ENCODE results near the gene WWP2. TPM values are rescaled to one million over a fixed set of nuclear protein-coding genes. Genes with fewer than 3 reads are reported as not detected.
"Not testable (repeated sequence)": the region's sequence is repeated elsewhere in the genome, so short reads cannot be mapped to it uniquely, and the experiment has no call there.

Gene WWP2
- total RNA-seq, 1 donor from 2014 or later: 36.4 TPM

- no peak for DNase-seq (ENCODE audit: extremely low read depth, low read depth, low spot score)
Measured at GRCh38 chr16:69745232-69745612, 16.9 kb upstream of the WWP2 start.

GRCh38 chr16:69745959-69746358 is 16.2 kb upstream of the WWP2 start:
- DNase-seq (ENCODE audit: extremely low read depth, low read depth, low spot score): no peak

- no peak for DNase-seq (ENCODE audit: extremely low read depth, low read depth, low spot score)
Measured at GRCh38 chr16:69747115-69747514, 15.0 kb upstream of the WWP2 start.

- DNase-seq (ENCODE audit: extremely low read depth, low read depth, low spot score): no peak
Measured at GRCh38 chr16:69748694-69749345, 13.3 kb upstream of the WWP2 start.

GRCh38 chr16:69754143-69754468 is 8.0 kb upstream of the WWP2 start:
- DNase-seq (ENCODE audit: extremely low read depth, low read depth, low spot score): no peak

- DNase-seq (ENCODE audit: extremely low read depth, low read depth, low spot score): peak; percentile 79
Measured at GRCh38 chr16:69754469-69755310, 7.4 kb upstream of the WWP2 start, which contains the start of gene NOB1. Gene NOB1 (minus strand): TSS chr16:69754926. CDS start chr16:69754910, 16 bp downstream.

- no peak for DNase-seq (ENCODE audit: extremely low read depth, low read depth, low spot score)
Measured at GRCh38 chr16:69756705-69757104, 5.4 kb upstream of the WWP2 start.

- DNase-seq (ENCODE audit: extremely low read depth, low read depth, low spot score): not testable (repeated sequence)
Measured at GRCh38 chr16:69757375-69757774, 4.8 kb upstream of the WWP2 start.

- DNase-seq (ENCODE audit: extremely low read depth, low read depth, low spot score): no peak
Measured at GRCh38 chr16:69762814-69763598, 874 bp downstream of the WWP2 start.

GRCh38 chr16:69763599-69763942 is 1.4 kb downstream of the WWP2 start:
- no peak for DNase-seq (ENCODE audit: extremely low read depth, low read depth, low spot score)

- DNase-seq (ENCODE audit: extremely low read depth, low read depth, low spot score): no peak
Measured at GRCh38 chr16:69767459-69768229, 5.5 kb downstream of the WWP2 start.

GRCh38 chr16:69768666-69769065 is 6.5 kb downstream of the WWP2 start:
- DNase-seq (ENCODE audit: extremely low read depth, low read depth, low spot score): no peak

GRCh38 chr16:69769404-69769803 is 7.3 kb downstream of the WWP2 start:
- no peak for DNase-seq (ENCODE audit: extremely low read depth, low read depth, low spot score)

- no peak for DNase-seq (ENCODE audit: extremely low read depth, low read depth, low spot score)
Measured at GRCh38 chr16:69771651-69771967, 9.5 kb downstream of the WWP2 start.

- no peak for DNase-seq (ENCODE audit: extremely low read depth, low read depth, low spot score)
Measured at GRCh38 chr16:69773260-69773947, 11.3 kb downstream of the WWP2 start.

- no peak for DNase-seq (ENCODE audit: extremely low read depth, low read depth, low spot score)
Measured at GRCh38 chr16:69775563-69775962, 13.4 kb downstream of the WWP2 start.

- DNase-seq (ENCODE audit: extremely low read depth, low read depth, low spot score): no peak
Measured at GRCh38 chr16:69779724-69780123, 17.6 kb downstream of the WWP2 start.

GRCh38 chr16:69781118-69781517 is 19.0 kb downstream of the WWP2 start:
- DNase-seq (ENCODE audit: extremely low read depth, low read depth, low spot score): no peak

GRCh38 chr16:69784586-69784985 is 22.5 kb downstream of the WWP2 start:
- no peak for DNase-seq (ENCODE audit: extremely low read depth, low read depth, low spot score)

GRCh38 chr16:69787883-69788282 is 25.8 kb downstream of the WWP2 start:
- DNase-seq (ENCODE audit: extremely low read depth, low read depth, low spot score): no peak

Data from glomerular endothelial cell (primary cell).